ENCODE data around the gene ADAM10.

Gene ADAM10

GRCh38 chr15:58549013-58549784, 200.3 kb downstream of the ADAM10 start:
- DNase-seq = no peak

GRCh38 chr15:58548308-58549012, 201.0 kb downstream of the ADAM10 start:
- DNase-seq = no peak

GRCh38 chr15:58547628-58548307, 201.7 kb downstream of the ADAM10 start:
- no peak for DNase-seq

- DNase-seq = peak; percentile 97
Measured at GRCh38 chr15:58546635-58547627, 202.6 kb downstream of the ADAM10 start.

GRCh38 chr15:58546066-58546591, 203.4 kb downstream of the ADAM10 start:
- DNase-seq = peak; percentile 20

GRCh38 chr15:58545307-58546065, 204.0 kb downstream of the ADAM10 start:
- no peak for DNase-seq

GRCh38 chr15:58544756-58545155, 204.8 kb downstream of the ADAM10 start:
- DNase-seq = no peak

- no peak for DNase-seq
Measured at GRCh38 chr15:58543664-58544335, 205.7 kb downstream of the ADAM10 start.

GRCh38 chr15:58541410-58542087, 208.0 kb downstream of the ADAM10 start:
- DNase-seq = no peak

- no peak for DNase-seq
Measured at GRCh38 chr15:58539548-58539947, 210.0 kb downstream of the ADAM10 start.

- no peak for DNase-seq
Measured at GRCh38 chr15:58538901-58539300, 210.6 kb downstream of the ADAM10 start.

Data from NCI-H226 (cell line).